Muscle of leg (tissue), 16 donors: ENCODE measurements around the gene FGF18. TPM values are rescaled to one million over a fixed set of nuclear protein-coding genes. Genes with fewer than 3 reads are reported as not detected.
A peak's percentile ranks its signal among the peaks of the same experiment; 100 is the strongest.
"Not testable (repeated sequence)": the region's sequence is repeated elsewhere in the genome, so short reads cannot be mapped to it uniquely, and the experiment has no call there.

Experiments
- DNase-seq: peaks from one replicate; pipeline ENCODE4 v3.0.0; 2013
- H3K27ac ChIP-seq: one replicate; pipeline ENCODE4 v1.5.1; 2013; ENCODE audit warnings: mild to moderate bottlenecking, low read length, control low read depth
- H3K27me3 ChIP-seq: one replicate; pipeline ENCODE4 v1.6.1; 2013; ENCODE audit warnings: low read length; ENCODE audit not compliant: control insufficient read depth, insufficient read depth
- H3K36me3 ChIP-seq: one replicate; pipeline ENCODE4 v1.6.1; 2013; ENCODE audit warnings: low read length; ENCODE audit not compliant: control insufficient read depth, insufficient read depth
- H3K4me1 ChIP-seq: one replicate; pipeline ENCODE4 v1.6.1; 2013; ENCODE audit warnings: low read length; ENCODE audit not compliant: control insufficient read depth, insufficient read depth
- H3K4me3 ChIP-seq: one replicate; pipeline ENCODE4 v1.5.1; 2013; ENCODE audit warnings: low read length, control low read depth
- H3K9me3 ChIP-seq: replicated peaks from 2 replicates; pipeline ENCODE4 v1.6.1; 2013; ENCODE audit warnings: low read depth, low read length; ENCODE audit not compliant: control insufficient read depth
- WGBS: methylation state at CpG from one replicate; pipeline ENCODE4 v1.1.5; 2013; ENCODE audit warnings: missing lambda C conversion rate; ENCODE audit not compliant: insufficient coverage; 5-methylcytosine and 5-hydroxymethylcytosine counted together
- long read RNA-seq, 11 donors: transcript quantifications; one replicate each; lab custom pipeline, GENCODE V29; 2026
- polyA plus RNA-seq, 8 donors: library from polyadenylated mRNA; unstranded; fragments of 120-200 nt; gene quantifications; one replicate each; pipeline versions ENCODE4 v1.2.1 to v1.2.3, GENCODE V29; 2013; ENCODE audit warnings: inconsistent platforms in 1 of 8, low replicate concordance in 1 of 8; ENCODE audit not compliant: insufficient read length in 8 of 8, insufficient read depth in 1 of 8
- total RNA-seq: library from RNA; stranded (reverse); fragments of 120-200 nt; gene quantifications from one replicate; pipeline ENCODE4 v1.2.4, GENCODE V29; 2013

FGF18 gene
- total RNA-seq (27.8 TPM), polyA plus RNA-seq (10 to 100 TPM; 12.6 to 25.1 (median 19.1) TPM)
- long read RNA-seq, donor 1, transcript FGF18-201 (5 exons, 1,986 nt): major isoform, 5 of 15 reads
- long read RNA-seq, donor 1, partial matches to known transcripts: 10 of 15 reads
- long read RNA-seq, donor 1, other reads (novel, unspliced or antisense): 0 of 15 reads
- long read RNA-seq, donor 2: 0 reads
- long read RNA-seq, donor 3, transcript FGF18-201 (5 exons, 1,986 nt): major isoform, 16 of 16 reads
- long read RNA-seq, donor 3, partial matches to known transcripts: 0 of 16 reads
- long read RNA-seq, donor 3, other reads (novel, unspliced or antisense): 0 of 16 reads
- long read RNA-seq, donor 4, transcript FGF18-201 (5 exons, 1,986 nt): major isoform, 10 of 10 reads
- long read RNA-seq, donor 4, partial matches to known transcripts: 0 of 10 reads
- long read RNA-seq, donor 4, other reads (novel, unspliced or antisense): 0 of 10 reads
- long read RNA-seq, donor 5, transcript FGF18-201 (5 exons, 1,986 nt): major isoform, 31 of 92 reads
- long read RNA-seq, donor 5, partial matches to known transcripts: 55 of 92 reads
- long read RNA-seq, donor 5, other reads (novel, unspliced or antisense): 6 of 92 reads
- long read RNA-seq, donor 6, transcript FGF18-201 (5 exons, 1,986 nt): major isoform, 17 of 32 reads
- long read RNA-seq, donor 6, partial matches to known transcripts: 15 of 32 reads
- long read RNA-seq, donor 6, other reads (novel, unspliced or antisense): 0 of 32 reads
- long read RNA-seq, donor 7, transcript FGF18-201 (5 exons, 1,986 nt): major isoform, 17 of 38 reads
- long read RNA-seq, donor 7, partial matches to known transcripts: 21 of 38 reads
- long read RNA-seq, donor 7, other reads (novel, unspliced or antisense): 0 of 38 reads
- long read RNA-seq, donor 8, partial matches to known transcripts: 15 of 16 reads
- long read RNA-seq, donor 8, other reads (novel, unspliced or antisense): 0 of 16 reads
- long read RNA-seq, donor 9, partial matches to known transcripts: 0 of 3 reads
- long read RNA-seq, donor 9, other reads (novel, unspliced or antisense): 0 of 3 reads
- long read RNA-seq, donor 10, transcript FGF18-201 (5 exons, 1,986 nt): major isoform, 15 of 24 reads
- long read RNA-seq, donor 10, partial matches to known transcripts: 9 of 24 reads
- long read RNA-seq, donor 10, other reads (novel, unspliced or antisense): 0 of 24 reads
- long read RNA-seq, donor 11, transcript FGF18-201 (5 exons, 1,986 nt): major isoform, 19 of 63 reads
- long read RNA-seq, donor 11, partial matches to known transcripts: 44 of 63 reads
- long read RNA-seq, donor 11, other reads (novel, unspliced or antisense): 0 of 63 reads

GRCh38 chr5:171418982-171419687 lies at the start of gene FGF18:
Gene FGF18, plus strand, starts transcription at chr5:171419647. Its CDS starts 553 bp downstream, at chr5:171420200.
- WGBS: under 1% methylated on average over 74 of the region's 74 CpGs

GRCh38 chr5:171369898-171370297 lies 49.5 kb upstream of the FGF18 start:
- Histone ChIP-seq H3K36me3 (no peaks in the 10 kb centered on the region), H3K27ac (no peak overlapping the region), H3K9me3 (no peaks in the 10 kb centered on the region), H3K4me1 (no peaks in the 10 kb centered on the region), H3K27me3 (peaks cover 6% of the 10 kb centered on the region), H3K4me3 (no peak overlapping the region)
- DNase-seq: no peak
- WGBS: 90% methylated on average over 3 of the region's 4 CpGs

More at GRCh38 chr5:171418982-171419687, at the start of gene FGF18:
- DNase-seq: peak; percentile 92
- peaks cover 34% of the 10 kb centered on the region for H3K4me1 ChIP-seq
- H3K27me3 ChIP-seq: peaks cover 26% of the 10 kb centered on the region
- H3K27ac ChIP-seq: peak within 1 kb of the TSS; percentile 84
- H3K4me3 ChIP-seq: peak within 1 kb of the TSS; percentile 59
- peaks cover 2% of the 10 kb centered on the region for H3K36me3 ChIP-seq
- H3K9me3 ChIP-seq: no peaks in the 10 kb centered on the region

- not testable (repeated sequence) for H3K27ac ChIP-seq, H3K36me3 ChIP-seq, H3K4me1 ChIP-seq, DNase-seq, H3K27me3 ChIP-seq, H3K9me3 ChIP-seq, H3K4me3 ChIP-seq
- WGBS: 72% methylated on average over 4 of the region's 10 CpGs
Observed at GRCh38 chr5:171370881-171371280, 48.6 kb upstream of the FGF18 start.

- 83% methylated on average over 11 of the region's 13 CpGs for WGBS
Observed at GRCh38 chr5:171371326-171371725, 48.1 kb upstream of the FGF18 start.

GRCh38 chr5:171379961-171380360 lies 39.5 kb upstream of the FGF18 start:
- H3K4me1 ChIP-seq: no peaks in the 10 kb centered on the region
- DNase-seq: no peak
- WGBS: 95% methylated on average over 3 of the region's 7 CpGs

More at GRCh38 chr5:171371326-171371725, 48.1 kb upstream of the FGF18 start:
- H3K4me1 ChIP-seq: no peaks in the 10 kb centered on the region
- no peak for DNase-seq
- H3K36me3 ChIP-seq: no peaks in the 10 kb centered on the region
- H3K4me3 ChIP-seq: no peak overlapping the region
- peaks cover 6% of the 10 kb centered on the region for H3K27me3 ChIP-seq
- H3K9me3 ChIP-seq: no peaks in the 10 kb centered on the region
- no peak overlapping the region for H3K27ac ChIP-seq

GRCh38 chr5:171384416-171384815 lies 35.0 kb upstream of the FGF18 start:
- not testable (repeated sequence) for H3K4me1 ChIP-seq, H3K27me3 ChIP-seq, DNase-seq, H3K4me3 ChIP-seq, H3K36me3 ChIP-seq, H3K27ac ChIP-seq, H3K9me3 ChIP-seq
- 91% methylated on average over 7 of the region's 9 CpGs for WGBS

More at GRCh38 chr5:171379961-171380360, 39.5 kb upstream of the FGF18 start:
- Histone ChIP-seq H3K27ac (no peak overlapping the region), H3K36me3 (no peaks in the 10 kb centered on the region), H3K4me3 (no peak overlapping the region), H3K9me3 (no peaks in the 10 kb centered on the region), H3K27me3 (no peaks in the 10 kb centered on the region)

GRCh38 chr5:171384999-171385398 lies 34.4 kb upstream of the FGF18 start:
- H3K4me1 ChIP-seq: not testable (repeated sequence)

GRCh38 chr5:171386006-171386671 lies 33.3 kb upstream of the FGF18 start:
- H3K4me1 ChIP-seq: peaks cover 9% of the 10 kb centered on the region
- H3K4me3 ChIP-seq: no peak overlapping the region
- H3K27me3 ChIP-seq: no peaks in the 10 kb centered on the region
- WGBS: 94% methylated on average over 21 of the region's 25 CpGs
- peak; percentile 12 for DNase-seq
- H3K36me3 ChIP-seq: peaks cover 2% of the 10 kb centered on the region
- H3K27ac ChIP-seq: no peak overlapping the region
- H3K9me3 ChIP-seq: no peaks in the 10 kb centered on the region

More at GRCh38 chr5:171384999-171385398, 34.4 kb upstream of the FGF18 start:
- H3K4me3 ChIP-seq, H3K27ac ChIP-seq, DNase-seq, H3K27me3 ChIP-seq, H3K9me3 ChIP-seq, H3K36me3 ChIP-seq: not testable (repeated sequence)
- 100% methylated on average over 1 of the region's 3 CpGs for WGBS
